Keratinocyte (primary cell): ENCODE measurements around the gene MAPKAPK3. TPM values are rescaled to one million over a fixed set of nuclear protein-coding genes. Genes with fewer than 3 reads are reported as not detected.

Source experiments
- DNase-seq: peaks from one replicate; pipeline ENCODE4 v3.0.0-alpha.2; 2011; ENCODE audit warnings: low read depth, missing footprints, low spot score
- FAIRE-seq: peaks from 2 replicates; lab custom pipeline; 2011; peaks lifted over from hg19 to GRCh38; lab: Jason Lieb, UNC
- H2AFZ ChIP-seq: 2 replicates; pipeline ENCODE4 v1.6.0; 2012; ENCODE audit warnings: low read length, control low read depth, inconsistent platforms; ENCODE audit not compliant: control insufficient read depth
- H3K27ac ChIP-seq: 2 replicates; pipeline ENCODE4 v1.5.1; 2011; ENCODE audit warnings: low read length; ENCODE audit not compliant: control insufficient read depth, insufficient read depth
- H3K27me3 ChIP-seq: 3 replicates; pipeline ENCODE4 v1.6.0; 2011; ENCODE audit warnings: low read length; ENCODE audit not compliant: control insufficient read depth, insufficient read depth; ENCODE audit errors: extremely low read depth
- H3K36me3 ChIP-seq, 2 experiments: 2 replicates in 1 of 2; 3 replicates in 1 of 2; pipeline ENCODE4 v1.5.1; 2011; ENCODE audit warnings: low read length in 2 of 2, mild to moderate bottlenecking in 1 of 2; ENCODE audit not compliant: control insufficient read depth in 2 of 2, insufficient read depth in 2 of 2; ENCODE audit errors: extremely low read depth in 1 of 2
- H3K4me1 ChIP-seq: 3 replicates; pipeline ENCODE4 v1.5.1; 2011; ENCODE audit warnings: low read length; ENCODE audit not compliant: control insufficient read depth, insufficient read depth; ENCODE audit errors: extremely low read depth
- H3K4me2 ChIP-seq: 3 replicates; pipeline ENCODE4 v1.6.0; 2011; ENCODE audit warnings: low read depth, low read length; ENCODE audit not compliant: control insufficient read depth, insufficient read depth; ENCODE audit errors: extremely low read depth
- H3K4me3 ChIP-seq, 3 experiments: fragments of 200-600 bp in 1 of 3; sonication (generic) in 1 of 3; 2 replicates in 2 of 3; 3 replicates in 1 of 3; pipeline ENCODE4 v1.5.1; 2011 to 2016; ENCODE audit warnings: low read length in 3 of 3, mild to moderate bottlenecking in 3 of 3, control low read depth in 2 of 3, inconsistent platforms in 1 of 3, low read depth in 1 of 3, mixed read lengths in 1 of 3, mixed run types in 1 of 3, moderate library complexity in 1 of 3; ENCODE audit not compliant: control insufficient read depth in 2 of 3, insufficient read depth in 2 of 3; ENCODE audit errors: extremely low read depth in 1 of 3
- H3K79me2 ChIP-seq: 2 replicates; pipeline ENCODE4 v1.6.0; 2012; ENCODE audit warnings: low read length; ENCODE audit not compliant: control insufficient read depth, insufficient read depth
- H3K9ac ChIP-seq: 3 replicates; pipeline ENCODE4 v1.6.0; 2011; ENCODE audit warnings: low read length; ENCODE audit not compliant: control insufficient read depth, insufficient read depth; ENCODE audit errors: extremely low read depth
- H3K9me1 ChIP-seq: 3 replicates; pipeline ENCODE4 v1.6.0; 2011; ENCODE audit warnings: low read length; ENCODE audit not compliant: control insufficient read depth, insufficient read depth; ENCODE audit errors: extremely low read depth
- H3K9me3 ChIP-seq: 2 replicates; pipeline ENCODE4 v1.5.1; 2012; ENCODE audit warnings: low read depth, low read length; ENCODE audit not compliant: control insufficient read depth
- H4K20me1 ChIP-seq: 3 replicates; pipeline ENCODE4 v1.6.0; 2011; ENCODE audit warnings: low read length; ENCODE audit not compliant: control insufficient read depth, insufficient read depth; ENCODE audit errors: extremely low read depth
- CTCF ChIP-seq, 3 experiments: IDR thresholded peaks in 1 of 3; conservative IDR thresholded peaks in 1 of 3; optimal IDR thresholded peaks in 1 of 3; 2 replicates in 2 of 3; 3 replicates in 1 of 3; pipeline versions ENCODE3 to v1.5.1; 2011; ENCODE audit warnings: low read length in 3 of 3, mild to moderate bottlenecking in 3 of 3, moderate library complexity in 2 of 3, control low read depth in 1 of 3, inconsistent platforms in 1 of 3; ENCODE audit not compliant: insufficient read depth in 2 of 3; ENCODE audit errors: extremely low read depth in 1 of 3
- EZH2 ChIP-seq: IDR thresholded peaks from one replicate; pipeline ENCODE4 v1.6.1; 2012; ENCODE audit warnings: inconsistent platforms, mild to moderate bottlenecking, low read length, moderate library complexity
- dilution Hi-C: fragments of 300-500 bp; cut with MboI; formaldehyde crosslinking; loops from one replicate; pipeline ENCODE4 v1.7.0; 2020; ENCODE audit warnings: low sequenced_read_pairs; ENCODE audit not compliant: extremely low pct_ligation_motif_present
- polyA plus RNA-seq, 5 experiments: library from polyadenylated mRNA; depleted of rRNA in 3 of 5; stranded (reverse) in 3 of 5; stranded (forward) in 1 of 5; unstranded in 1 of 5; fragments of >200 nt; gene quantifications; 1 replicate in 1 of 5; 2 replicates in 3 of 5; 3 replicates in 1 of 5; pipeline versions ENCODE4 v1.2.1 to v1.2.3, GENCODE V29; 2011 to 2012; ENCODE audit warnings: missing spikeins in 2 of 5, low read depth in 1 of 5, low replicate concordance in 1 of 5

MAPKAPK3 gene
- polyA plus RNA-seq, 1 donor (not counting 4 experiments of a cell fraction or from before 2014, with no cell fraction given) = 134 TPM

- no peak for TF ChIP-seq EZH2
- no peak for TF ChIP-seq CTCF (optimal IDR thresholded peaks at IDR 0.05 in 1 of 3, IDR thresholded peaks at IDR 0.05 in 1 of 3, conservative IDR thresholded peaks at IDR 0.05 in 1 of 3; ENCODE audit: extremely low read depth in 1 of 3, insufficient read depth in 2 of 3, low read length in 3 of 3)
- no peaks in the 10 kb centered on the region for H3K9me3 ChIP-seq
- peaks cover 77% of the 10 kb centered on the region for H3K4me1 ChIP-seq
- no peak overlapping the region for H3K9ac ChIP-seq
- H3K4me2 ChIP-seq = peak overlapping the region; percentile 61
- H4K20me1 ChIP-seq = no peaks in the 10 kb centered on the region
- FAIRE-seq (no peak), DNase-seq (no peak)
- H3K27ac ChIP-seq = peak overlapping the region; percentile 30
- H3K36me3 ChIP-seq = peaks cover 14 to 23% of the 10 kb centered on the region in 2 experiments
- H3K27me3 ChIP-seq = no peaks in the 10 kb centered on the region
- dilution Hi-C loops = loop anchor here (25.0 kb wide), 1 partner anchor 763 kb away; the partner anchor contains the start of genes MANF and RBM15B
- H2AFZ ChIP-seq = no peak overlapping the region
- H3K9me1 ChIP-seq = peaks cover 5% of the 10 kb centered on the region
- no peak overlapping the region for H3K4me3 ChIP-seq
- H3K79me2 ChIP-seq = peaks cover 69% of the 10 kb centered on the region
Observed at GRCh38 chr3:50623840-50624474, 7.0 kb downstream of the MAPKAPK3 start.

- H3K9me3 ChIP-seq = no peaks in the 10 kb centered on the region
- FAIRE-seq (peak; percentile 99), DNase-seq (no peak)
- TF ChIP-seq CTCF (optimal IDR thresholded peaks at IDR 0.05 in 1 of 3, IDR thresholded peaks at IDR 0.05 in 1 of 3, conservative IDR thresholded peaks at IDR 0.05 in 1 of 3; ENCODE audit: extremely low read depth in 1 of 3, insufficient read depth in 2 of 3, low read length in 3 of 3) (no peak), EZH2 (no peak)
- peak overlapping the region; percentile 30 for H3K27ac ChIP-seq
- H4K20me1 ChIP-seq = no peaks in the 10 kb centered on the region
- dilution Hi-C loops = loop anchor here (25.0 kb wide), 1 partner anchor 763 kb away; the partner anchor contains the start of genes MANF and RBM15B
- H3K4me1 ChIP-seq = peaks cover 83% of the 10 kb centered on the region
- H2AFZ ChIP-seq = no peak overlapping the region
- peaks cover 12 to 20% of the 10 kb centered on the region in 2 experiments for H3K36me3 ChIP-seq
- no peak overlapping the region for H3K9ac ChIP-seq
- peak overlapping the region; percentile 61 for H3K4me2 ChIP-seq
- no peaks in the 10 kb centered on the region for H3K27me3 ChIP-seq
- H3K4me3 ChIP-seq = peak overlapping the region in 1 of 3 experiments; percentile 26
- peaks cover 69% of the 10 kb centered on the region for H3K79me2 ChIP-seq
- H3K9me1 ChIP-seq = peaks cover 5% of the 10 kb centered on the region
Observed at GRCh38 chr3:50624634-50625033, 7.7 kb downstream of the MAPKAPK3 start.
